ENCODE data around the gene CRYL1. TPM values are rescaled to one million over a fixed set of nuclear protein-coding genes. Genes with fewer than 3 reads are reported as not detected.

The CRYL1 gene
- total and polyA plus RNA-seq, 9 of the 15 experiments (the other 6 are each of a cell fraction or from before 2014, with no cell fraction given) = 1.0 to 6.9 (median 2.4) TPM

DNA sequence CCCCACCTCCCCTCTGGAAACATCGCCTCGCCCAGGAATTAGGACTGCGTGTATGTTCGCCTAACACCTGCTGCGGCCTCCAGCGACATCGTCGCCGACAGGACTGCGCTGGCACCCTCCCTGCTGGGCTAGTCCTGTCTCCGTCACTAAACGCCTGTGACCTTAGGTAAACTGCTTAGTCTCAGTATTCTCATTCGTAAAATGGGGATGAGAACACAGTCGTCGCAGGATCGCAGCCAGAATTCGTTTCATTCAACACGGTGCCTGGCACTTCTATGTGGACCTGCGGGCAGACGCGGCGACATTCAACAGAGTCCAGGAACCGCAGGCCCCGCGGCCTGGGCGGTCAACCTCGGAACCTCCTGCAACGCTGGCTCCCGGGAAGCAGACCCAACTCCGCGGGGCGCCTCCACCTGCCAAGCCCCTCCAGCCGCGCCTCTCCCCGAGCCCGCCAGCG lies 485 bp downstream of the CRYL1 start:
- Histone ChIP-seq H3K9me1 (ENCODE audit: control insufficient read depth, insufficient read depth, low read length) (no peaks in the 10 kb centered on the region), H3K9ac (ENCODE audit: insufficient read depth in 1 of 2, low read depth in 2 of 2, low read length in 2 of 2) (peak overlapping the region; percentile 66 to 89; a peak in 3 of 4 replicates), H3K36me3 (ENCODE audit: control insufficient read depth, insufficient read depth, low read length) (no peaks in the 10 kb centered on the region; the same call in 2 of the 3 replicates), H3K4me3 (peak overlapping the region; percentile 71), H3K4me2 (ENCODE audit: insufficient read depth, low read length) (peak overlapping the region; percentile 95), H3K27ac (ENCODE audit: extremely low read depth, low read depth, low read length) (peak overlapping the region; percentile 68; the same call in 2 of the 3 replicates), H2AFZ (ENCODE audit: low read depth, low read length) (peak overlapping the region; percentile 99), H3K4me1 (replicated peaks in 1 of 2; ENCODE audit: control insufficient read depth in 2 of 2, insufficient read depth in 2 of 2, low read length in 2 of 2) (peaks cover 0 to 6% of the 10 kb centered on the region in 2 experiments; a peak in 3 of 5 replicates), H3K27me3 (ENCODE audit: control insufficient read depth in 2 of 2, insufficient read depth in 2 of 2, low read length in 2 of 2) (no peaks in the 10 kb centered on the region), H3K9me3 (replicated peaks; ENCODE audit: control insufficient read depth, insufficient read depth, low read depth, low read length) (no peaks in the 10 kb centered on the region), H4K20me1 (replicated peaks; ENCODE audit: control insufficient read depth, insufficient read depth, low read length) (no peaks in the 10 kb centered on the region), H3K79me2 (ENCODE audit: control insufficient read depth, insufficient read depth, low read length) (no peaks in the 10 kb centered on the region)
- ATAC-seq (peak; percentile 23), DNase-seq (ENCODE audit: extremely low read depth in 1 of 4, low spot score in 3 of 4) (peak in 3 of 4 experiments; percentile 15 to 30 (median 17)), FAIRE-seq (no peak)
- intact Hi-C loops (cut with micrococcal nuclease) = no loop called here
- ChIA-PET CTCF (ENCODE audit: low intra/inter-chr PET ratio) (no interaction called here), POLR2A (interaction anchor here (0.7 kb wide), 1 partner anchor 256 kb away, joined by 3 read pairs; no protein-coding TSS in a partner anchor)
- BruUV-seq (replicated peaks) = TSS peak; percentile 64
- in situ Hi-C loops (cut with MboI) = no loop called here
- WGBS (ENCODE audit: insufficient coverage, low coverage, missing lambda C conversion rate) = 0% methylated on average over 24 of the region's 37 CpGs
- no peak for TF ChIP-seq POLR3G (IDR thresholded peaks at IDR 0.05; ENCODE audit: extremely low read depth, insufficient read length, insufficient replicate concordance)
- no peak for TF ChIP-seq MECOM (CRISPR knock-in tag; IDR thresholded peaks at IDR 0.05)
- TF ChIP-seq ZBED1 (IDR thresholded peaks at IDR 0.05) = peak; percentile 92
- TF ChIP-seq ZNF561 (CRISPR knock-in tag; conservative IDR thresholded peaks at IDR 0.05) = no peak
- TF ChIP-seq, protein P1, sequence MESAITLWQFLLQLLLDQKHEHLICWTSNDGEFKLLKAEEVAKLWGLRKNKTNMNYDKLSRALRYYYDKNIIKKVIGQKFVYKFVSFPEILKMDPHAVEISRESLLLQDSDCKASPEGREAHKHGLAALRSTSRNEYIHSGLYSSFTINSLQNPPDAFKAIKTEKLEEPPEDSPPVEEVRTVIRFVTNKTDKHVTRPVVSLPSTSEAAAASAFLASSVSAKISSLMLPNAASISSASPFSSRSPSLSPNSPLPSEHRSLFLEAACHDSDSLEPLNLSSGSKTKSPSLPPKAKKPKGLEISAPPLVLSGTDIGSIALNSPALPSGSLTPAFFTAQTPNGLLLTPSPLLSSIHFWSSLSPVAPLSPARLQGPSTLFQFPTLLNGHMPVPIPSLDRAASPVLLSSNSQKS (CRISPR knock-in tag; IDR thresholded peaks at IDR 0.05) = no peak
- TF ChIP-seq ZNF639 (CRISPR knock-in tag; conservative IDR thresholded peaks at IDR 0.05 in 1 of 2, IDR thresholded peaks at IDR 0.05 in 1 of 2) = 0 out of 4 replicates have a peak, but pooled peaks of 1 of the 2 experiments have one; percentile 4
- no peak for TF ChIP-seq HDAC3 (IDR thresholded peaks at IDR 0.05; ENCODE audit: borderline replicate concordance, partially characterized antibody)
- TF ChIP-seq ZNF57 (CRISPR knock-in tag; IDR thresholded peaks at IDR 0.05) = no peak
- TF ChIP-seq ZNF384 (IDR thresholded peaks at IDR 0.05; ENCODE audit: low read depth, low read length) = no peak
- no peak for TF ChIP-seq PURB (CRISPR knock-in tag; IDR thresholded peaks at IDR 0.05; ENCODE audit: low read depth)
- TF ChIP-seq CEBPG (CRISPR knock-in tag; IDR thresholded peaks at IDR 0.05) = no peak
- no peak for TF ChIP-seq CEBPG (tag; conservative IDR thresholded peaks at IDR 0.05 in 1 of 2, IDR thresholded peaks at IDR 0.05 in 1 of 2)
- TF ChIP-seq ZNF695 (CRISPR knock-in tag; IDR thresholded peaks at IDR 0.05) = no peak
- no peak for TF ChIP-seq POU5F1 (IDR thresholded peaks at IDR 0.05; ENCODE audit: borderline replicate concordance, low read depth, low read length, partially characterized antibody)
- TF ChIP-seq HDAC2 (IDR thresholded peaks at IDR 0.05) = 0 out of 2 replicates have a peak, but pooled peaks have one; percentile 18
- no peak for TF ChIP-seq ARID1B (IDR thresholded peaks at IDR 0.05)
- no peak for TF ChIP-seq GATAD2A (IDR thresholded peaks at IDR 0.05)
- no peak for TF ChIP-seq NFIX (CRISPR knock-in tag; IDR thresholded peaks at IDR 0.05; ENCODE audit: low read depth)
- no peak for TF ChIP-seq XRCC4 (IDR thresholded peaks at IDR 0.05; ENCODE audit: extremely low read depth, insufficient read depth, insufficient read length)
- TF ChIP-seq HOXB6 (CRISPR knock-in tag; IDR thresholded peaks at IDR 0.05; ENCODE audit: borderline replicate concordance) = no peak
- no peak for TF ChIP-seq FUS (optimal IDR thresholded peaks at IDR 0.05; ENCODE audit: low read depth, low read length)
- no peak for TF ChIP-seq HEY1 (CRISPR knock-in tag; IDR thresholded peaks at IDR 0.05; ENCODE audit: borderline replicate concordance)
- no peak for TF ChIP-seq FOXJ3 (CRISPR knock-in tag; IDR thresholded peaks at IDR 0.05)

Data from K562 (cell line).